Osteocyte (in vitro differentiated cells): ENCODE data around the gene SNAI3. TPM values are rescaled to one million over a fixed set of nuclear protein-coding genes. Genes with fewer than 3 reads are reported as not detected.

Experiments
- DNase-seq: peaks from one replicate; pipeline ENCODE4 v3.0.0; 2021; ENCODE audit warnings: mixed read lengths; ENCODE audit not compliant: unreplicated experiment; ENCODE audit errors: extremely low spot score
- H3K27ac Mint-ChIP-seq: one replicate; pipeline ENCODE4 v1.8.0; 2021; ENCODE audit warnings: mild to moderate bottlenecking, mixed read lengths; ENCODE audit not compliant: unreplicated experiment
- H3K27me3 Mint-ChIP-seq: one replicate; pipeline ENCODE4 v1.8.0; 2021; ENCODE audit warnings: mixed read lengths; ENCODE audit not compliant: unreplicated experiment
- H3K36me3 Mint-ChIP-seq: one replicate; pipeline ENCODE4 v1.8.0; 2021; ENCODE audit warnings: mixed read lengths; ENCODE audit not compliant: unreplicated experiment
- H3K4me1 Mint-ChIP-seq: one replicate; pipeline ENCODE4 v1.8.0; 2021; ENCODE audit warnings: mixed read lengths; ENCODE audit not compliant: unreplicated experiment
- H3K4me3 Mint-ChIP-seq: one replicate; pipeline ENCODE4 v1.8.0; 2021; ENCODE audit warnings: mild to moderate bottlenecking, moderate library complexity, mixed read lengths; ENCODE audit not compliant: unreplicated experiment
- H3K9me3 Mint-ChIP-seq: one replicate; pipeline ENCODE4 v1.8.0; 2021; ENCODE audit warnings: mixed read lengths; ENCODE audit not compliant: unreplicated experiment
- CTCF ChIP-seq: fragments of 200-600 bp; sonication (generic); IDR thresholded peaks from 2 replicates; pipeline ENCODE4 v1.5.0; 2021; ENCODE audit warnings: antibody characterized with exemption, mild to moderate bottlenecking, moderate library complexity
- total RNA-seq: library from RNA; stranded (reverse); gene quantifications from 2 replicates; pipeline ENCODE4 v1.2.1, GENCODE V29; 2021

Gene SNAI3
- total RNA-seq, 1 donor from 2014 or later, result not detected

GRCh38 chr16:88688013-88688778, 1.9 kb upstream of the SNAI3 start:
- Mint-ChIP-seq H3K27me3 (peaks cover 42% of the 10 kb centered on the region), H3K4me3 (no peak overlapping the region), H3K36me3 (no peaks in the 10 kb centered on the region), H3K4me1 (peaks cover 2% of the 10 kb centered on the region), H3K27ac (no peak overlapping the region), H3K9me3 (no peaks in the 10 kb centered on the region)
- no peak for DNase-seq
- TF ChIP-seq CTCF, result no peak

GRCh38 chr16:88687676-88688012, 1.3 kb upstream of the SNAI3 start:
- H3K4me3 Mint-ChIP-seq, result no peak overlapping the region
- no peaks in the 10 kb centered on the region for H3K9me3 Mint-ChIP-seq
- H3K27me3 Mint-ChIP-seq, result peaks cover 42% of the 10 kb centered on the region
- H3K4me1 Mint-ChIP-seq, result peaks cover 2% of the 10 kb centered on the region
- DNase-seq, result no peak
- no peaks in the 10 kb centered on the region for H3K36me3 Mint-ChIP-seq
- H3K27ac Mint-ChIP-seq, result no peak overlapping the region
- no peak for TF ChIP-seq CTCF

- Mint-ChIP-seq H3K4me3 (no peak overlapping the region), H3K4me1 (peaks cover 2% of the 10 kb centered on the region), H3K9me3 (no peaks in the 10 kb centered on the region), H3K27ac (no peak overlapping the region), H3K27me3 (peaks cover 44% of the 10 kb centered on the region), H3K36me3 (no peaks in the 10 kb centered on the region)
- TF ChIP-seq CTCF, result no peak
- DNase-seq, result no peak
Observed at GRCh38 chr16:88687254-88687576, 908 bp upstream of the SNAI3 start.

- peak overlapping the region; percentile 61 for H3K4me3 Mint-ChIP-seq
- no peaks in the 10 kb centered on the region for H3K36me3 Mint-ChIP-seq
- DNase-seq, result no peak
- H3K27me3 Mint-ChIP-seq, result peaks cover 44% of the 10 kb centered on the region
- H3K27ac Mint-ChIP-seq, result no peak overlapping the region
- peaks cover 2% of the 10 kb centered on the region for H3K4me1 Mint-ChIP-seq
- no peak for TF ChIP-seq CTCF
- no peaks in the 10 kb centered on the region for H3K9me3 Mint-ChIP-seq
Observed at GRCh38 chr16:88686062-88686438, 257 bp downstream of the SNAI3 start.

- H3K36me3 Mint-ChIP-seq, result no peaks in the 10 kb centered on the region
- peak; percentile 62 for TF ChIP-seq CTCF
- H3K27me3 Mint-ChIP-seq, result peaks cover 39% of the 10 kb centered on the region
Observed at GRCh38 chr16:88685156-88686061, 898 bp downstream of the SNAI3 start.

More at GRCh38 chr16:88685156-88686061, 898 bp downstream of the SNAI3 start:
- Mint-ChIP-seq H3K4me3 (no peak overlapping the region), H3K4me1 (peaks cover 2% of the 10 kb centered on the region), H3K27ac (no peak overlapping the region), H3K9me3 (no peaks in the 10 kb centered on the region)
- DNase-seq, result no peak
